SK-N-SH treated with all-trans-retinoic acid at 6 μM for 48 hours (cell line): ENCODE data around the gene TOX2.

Experiments used
- ATAC-seq: fragments of 200-7000 bp; cut with Tn5 transposase; 3 replicates; pipeline ENCODE4 v1.9.1; 2020; ENCODE audit warnings: mild to moderate bottlenecking, moderate library complexity
- ARNTL ChIP-seq: fragments of 450-650 bp; formaldehyde crosslinking; IDR thresholded peaks from 2 replicates; pipeline ENCODE4 v1.5.0; 2020; ENCODE audit warnings: low read depth, mild to moderate bottlenecking, moderate library complexity, borderline replicate concordance
- CREB5 ChIP-seq: fragments of 250-450 bp; sonication (Bioruptor Pico); IDR thresholded peaks from 2 replicates; pipeline ENCODE4 v1.5.1; 2020; ENCODE audit warnings: low read depth, mild to moderate bottlenecking, moderate library complexity
- ESRRG ChIP-seq: fragments of 250-450 bp; sonication (Bioruptor Pico); IDR thresholded peaks from 2 replicates; pipeline ENCODE4 v1.6.1; 2021; ENCODE audit warnings: mild to moderate bottlenecking
- GLIS3 ChIP-seq: fragments of 250-450 bp; sonication (Bioruptor Pico); IDR thresholded peaks from 2 replicates; pipeline ENCODE4 v1.5.0; 2020; ENCODE audit warnings: mild to moderate bottlenecking, moderate library complexity
- ISL1 ChIP-seq: fragments of 250-450 bp; sonication (Bioruptor Pico); IDR thresholded peaks from 2 replicates; pipeline ENCODE4 v2.1.2; 2022; ENCODE audit warnings: mild to moderate bottlenecking, moderate library complexity
- OSR1 ChIP-seq: fragments of 250-450 bp; sonication (Bioruptor Pico); IDR thresholded peaks from 2 replicates; pipeline ENCODE4 v1.8.0; 2022; ENCODE audit warnings: moderate library complexity, mild to moderate bottlenecking, inconsistent platforms
- POU6F1 ChIP-seq: fragments of 250-450 bp; sonication (Bioruptor Pico); IDR thresholded peaks from 2 replicates; pipeline ENCODE4 v1.8.0; 2021; ENCODE audit warnings: low read depth, mild to moderate bottlenecking, moderate library complexity, borderline replicate concordance
- RARB ChIP-seq: fragments of 250-450 bp; sonication (Bioruptor Pico); IDR thresholded peaks from 2 replicates; pipeline ENCODE4 v1.8.0; 2021; ENCODE audit warnings: mild to moderate bottlenecking, moderate library complexity
- SNAI2 ChIP-seq: fragments of 250-450 bp; sonication (Bioruptor Pico); IDR thresholded peaks from 2 replicates; pipeline ENCODE4 v1.5.0; 2020; ENCODE audit warnings: mild to moderate bottlenecking, moderate library complexity
- TCF4 ChIP-seq: fragments of 250-450 bp; sonication (Bioruptor Pico); IDR thresholded peaks from 2 replicates; pipeline ENCODE4 v1.8.0; 2021; ENCODE audit warnings: mild to moderate bottlenecking, moderate library complexity, borderline replicate concordance
- TSHZ2 ChIP-seq: fragments of 250-450 bp; sonication (Bioruptor Pico); IDR thresholded peaks from 2 replicates; pipeline ENCODE4 v1.5.0; 2020; ENCODE audit warnings: mild to moderate bottlenecking, moderate library complexity
- ZC3H10 ChIP-seq: fragments of 250-450 bp; sonication (Bioruptor Pico); IDR thresholded peaks from 2 replicates; pipeline ENCODE4 v1.5.1; 2021; ENCODE audit warnings: mild to moderate bottlenecking, moderate library complexity
- ZFP3 ChIP-seq: fragments of 250-450 bp; sonication (Bioruptor Pico); IDR thresholded peaks from 2 replicates; pipeline ENCODE4 v1.5.0; 2020; ENCODE audit warnings: mild to moderate bottlenecking, moderate library complexity
- ZNF565 ChIP-seq: fragments of 450-650 bp; formaldehyde crosslinking; conservative IDR thresholded peaks from 2 replicates; pipeline ENCODE4 v1.5.0; 2020; ENCODE audit warnings: low read depth, mild to moderate bottlenecking, moderate library complexity
- ZNF70 ChIP-seq: fragments of 450-650 bp; formaldehyde crosslinking; IDR thresholded peaks from 2 replicates; pipeline ENCODE4 v1.5.0; 2020; ENCODE audit warnings: mild to moderate bottlenecking, moderate library complexity
- ZNF8 ChIP-seq: fragments of 450-650 bp; formaldehyde crosslinking; IDR thresholded peaks from 2 replicates; pipeline ENCODE4 v1.5.0; 2020; ENCODE audit warnings: mild to moderate bottlenecking, moderate library complexity
- TF ChIP-seq, protein P1 (sequence below): fragments of 250-450 bp; sonication (Bioruptor Pico); IDR thresholded peaks from 2 replicates; pipeline ENCODE4 v1.5.1; 2021; ENCODE audit warnings: mild to moderate bottlenecking, moderate library complexity
- TF ChIP-seq, protein P2 (sequence below): fragments of 250-450 bp; sonication (Bioruptor Pico); IDR thresholded peaks from 2 replicates; pipeline ENCODE4 v1.8.0; 2020; ENCODE audit warnings: mild to moderate bottlenecking, moderate library complexity, borderline replicate concordance

TOX2 gene

GRCh38 chr20:43949248-43949647 is 34.6 kb downstream of the TOX2 start (continued):
- TF ChIP-seq TSHZ2 (CRISPR knock-in tag) (no peak), RARB (CRISPR knock-in tag) (no peak)
- TF ChIP-seq, all 23 proteins: peak for 0

DNA sequence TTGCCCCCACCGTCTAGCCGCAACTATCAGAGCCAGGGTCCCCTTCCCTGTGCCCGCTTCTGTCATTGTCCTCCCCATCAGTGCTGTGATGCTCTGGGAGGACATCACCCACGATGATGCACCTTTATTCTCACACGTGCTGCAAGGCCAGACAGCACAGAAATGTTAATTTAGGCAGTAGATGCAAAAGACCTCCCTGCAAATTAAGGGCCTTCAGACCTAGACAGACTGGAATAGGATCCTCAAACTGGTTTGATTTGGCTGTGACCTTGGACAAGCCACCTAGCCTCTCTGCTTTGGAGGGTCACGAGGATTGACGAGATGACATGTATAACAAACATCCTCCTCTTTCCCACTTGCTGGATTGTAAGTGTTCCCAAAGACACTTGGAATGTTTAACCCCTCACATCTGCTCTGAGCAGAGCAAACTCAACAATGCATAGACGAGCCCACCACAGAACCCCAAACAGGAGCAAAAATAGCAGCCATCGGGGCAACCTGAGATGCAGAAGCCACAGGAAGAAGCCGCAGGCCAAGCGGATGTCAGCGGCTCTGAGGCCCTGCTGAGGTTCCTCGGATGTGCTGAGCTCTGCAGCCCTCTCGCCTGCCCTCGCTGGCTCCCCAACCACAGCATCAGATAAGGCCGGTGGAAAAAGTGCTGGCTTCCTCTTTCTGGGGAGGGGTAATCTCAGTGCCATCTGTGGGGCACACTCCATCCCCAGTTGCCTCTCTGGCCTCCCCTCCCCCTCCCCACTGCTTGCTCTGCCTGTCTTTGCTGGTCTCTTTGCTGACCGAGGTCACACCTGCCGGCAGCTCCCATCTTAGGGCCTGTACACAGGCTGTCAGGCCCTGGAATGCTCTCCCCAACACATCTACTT is 35.3 kb downstream of the TOX2 start:
- peak; percentile 49; the same call in 2 of the 3 replicates for ATAC-seq
- TF ChIP-seq ISL1 (CRISPR knock-in tag) (no peak), ZNF565 (CRISPR knock-in tag) (no peak), TCF4 (CRISPR knock-in tag) (no peak), ZNF70 (CRISPR knock-in tag) (no peak), OSR1 (CRISPR knock-in tag) (no peak), ZFP3 (CRISPR knock-in tag) (no peak)
- TF ChIP-seq, protein P1, sequence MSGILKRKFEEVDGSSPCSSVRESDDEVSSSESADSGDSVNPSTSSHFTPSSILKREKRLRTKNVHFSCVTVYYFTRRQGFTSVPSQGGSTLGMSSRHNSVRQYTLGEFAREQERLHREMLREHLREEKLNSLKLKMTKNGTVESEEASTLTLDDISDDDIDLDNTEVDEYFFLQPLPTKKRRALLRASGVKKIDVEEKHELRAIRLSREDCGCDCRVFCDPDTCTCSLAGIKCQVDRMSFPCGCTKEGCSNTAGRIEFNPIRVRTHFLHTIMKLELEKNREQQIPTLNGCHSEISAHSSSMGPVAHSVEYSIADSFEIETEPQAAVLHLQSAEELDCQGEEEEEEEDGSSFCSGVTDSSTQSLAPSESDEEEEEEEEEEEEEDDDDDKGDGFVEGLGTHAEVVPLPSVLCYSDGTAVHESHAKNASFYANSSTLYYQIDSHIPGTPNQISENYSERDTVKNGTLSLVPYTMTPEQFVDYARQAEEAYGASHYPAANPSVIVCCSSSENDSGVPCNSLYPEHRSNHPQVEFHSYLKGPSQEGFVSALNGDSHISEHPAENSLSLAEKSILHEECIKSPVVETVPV (CRISPR knock-in tag): no peak

DNA sequence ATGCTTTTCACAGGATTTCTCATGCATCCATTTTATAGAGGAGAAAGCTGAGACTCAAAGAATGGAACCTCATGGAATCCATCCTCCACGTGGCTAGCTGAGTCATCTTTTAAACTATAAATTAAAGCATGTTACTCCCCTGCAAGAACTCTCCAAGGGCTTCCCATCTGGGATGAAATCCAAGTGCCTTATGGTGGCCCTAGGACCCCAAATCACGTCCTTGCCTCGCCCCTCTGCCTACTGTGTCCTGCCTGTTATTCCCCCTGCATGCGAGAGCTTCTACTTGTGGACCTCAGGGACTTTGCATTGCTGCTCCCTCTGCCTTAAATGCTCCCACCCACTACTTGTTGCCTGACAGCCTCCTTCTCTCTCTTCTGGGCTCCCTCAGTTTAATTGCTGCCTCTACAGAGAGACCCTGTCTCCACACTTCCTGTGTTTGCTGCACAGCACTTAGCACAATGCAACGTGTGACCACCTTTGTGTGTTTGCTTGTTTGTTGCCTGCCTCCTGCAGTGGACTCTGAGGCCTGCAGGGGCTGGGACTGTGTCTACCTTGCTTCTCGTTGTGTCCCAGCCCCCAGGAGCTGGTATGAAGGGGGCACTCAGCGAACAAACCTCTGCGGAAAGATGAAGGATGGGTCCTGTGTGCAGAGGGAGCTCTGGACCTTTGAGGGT is 39.4 kb downstream of the TOX2 start:
- ATAC-seq: no peak
- TF ChIP-seq OSR1 (CRISPR knock-in tag) (0 out of 2 replicates have a peak, but pooled peaks have one; percentile 53), CREB5 (CRISPR knock-in tag) (no peak)

GRCh38 chr20:43954704-43955061 is 40.0 kb downstream of the TOX2 start:
- ATAC-seq: no peak
- TF ChIP-seq ZFP3 (CRISPR knock-in tag) (no peak), GLIS3 (no peak), OSR1 (CRISPR knock-in tag) (no peak), ESRRG (CRISPR knock-in tag) (no peak), ZNF8 (CRISPR knock-in tag) (no peak), TSHZ2 (CRISPR knock-in tag) (no peak), ISL1 (CRISPR knock-in tag) (no peak), TCF4 (CRISPR knock-in tag) (no peak), ZNF565 (CRISPR knock-in tag) (no peak), ZNF70 (CRISPR knock-in tag) (no peak), SNAI2 (CRISPR knock-in tag) (no peak), ZC3H10 (CRISPR knock-in tag) (no peak), POU6F1 (CRISPR knock-in tag) (no peak), CREB5 (CRISPR knock-in tag) (no peak), ARNTL (no peak)
- TF ChIP-seq, protein P2, sequence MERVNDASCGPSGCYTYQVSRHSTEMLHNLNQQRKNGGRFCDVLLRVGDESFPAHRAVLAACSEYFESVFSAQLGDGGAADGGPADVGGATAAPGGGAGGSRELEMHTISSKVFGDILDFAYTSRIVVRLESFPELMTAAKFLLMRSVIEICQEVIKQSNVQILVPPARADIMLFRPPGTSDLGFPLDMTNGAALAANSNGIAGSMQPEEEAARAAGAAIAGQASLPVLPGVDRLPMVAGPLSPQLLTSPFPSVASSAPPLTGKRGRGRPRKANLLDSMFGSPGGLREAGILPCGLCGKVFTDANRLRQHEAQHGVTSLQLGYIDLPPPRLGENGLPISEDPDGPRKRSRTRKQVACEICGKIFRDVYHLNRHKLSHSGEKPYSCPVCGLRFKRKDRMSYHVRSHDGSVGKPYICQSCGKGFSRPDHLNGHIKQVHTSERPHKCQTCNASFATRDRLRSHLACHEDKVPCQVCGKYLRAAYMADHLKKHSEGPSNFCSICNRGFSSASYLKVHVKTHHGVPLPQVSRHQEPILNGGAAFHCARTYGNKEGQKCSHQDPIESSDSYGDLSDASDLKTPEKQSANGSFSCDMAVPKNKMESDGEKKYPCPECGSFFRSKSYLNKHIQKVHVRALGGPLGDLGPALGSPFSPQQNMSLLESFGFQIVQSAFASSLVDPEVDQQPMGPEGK: no peak
